GM19463 (cell line): ENCODE measurements around the gene CCDC24.

Experiments used
- ATAC-seq: cut with Tn5 transposase; IDR thresholded peaks from one replicate; pipeline ENCODE4 v1.9.1; 2021; ENCODE audit warnings: mild to moderate bottlenecking, moderate library complexity; ENCODE audit not compliant: unreplicated experiment

Gene CCDC24

DNA sequence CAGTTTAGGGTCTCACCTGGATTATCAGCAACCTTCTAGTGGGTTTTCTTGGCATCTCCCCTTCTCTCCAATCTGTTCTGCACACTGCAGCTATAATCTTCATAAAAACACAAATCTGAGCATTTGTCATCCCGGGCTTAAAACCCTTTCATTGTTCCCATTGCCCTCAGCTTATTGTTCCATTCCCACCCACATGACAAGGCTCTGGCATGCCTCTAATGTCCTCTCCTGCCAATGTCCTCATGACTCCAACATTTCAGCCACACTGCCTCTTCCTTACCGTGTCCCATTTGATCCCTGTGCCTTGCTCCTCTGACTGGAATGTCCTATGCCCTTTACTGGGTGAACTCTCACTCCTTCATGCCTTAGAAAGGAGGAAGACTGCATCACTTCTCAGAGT is 29.1 kb upstream of the CCDC24 start:
- no peak for ATAC-seq

DNA sequence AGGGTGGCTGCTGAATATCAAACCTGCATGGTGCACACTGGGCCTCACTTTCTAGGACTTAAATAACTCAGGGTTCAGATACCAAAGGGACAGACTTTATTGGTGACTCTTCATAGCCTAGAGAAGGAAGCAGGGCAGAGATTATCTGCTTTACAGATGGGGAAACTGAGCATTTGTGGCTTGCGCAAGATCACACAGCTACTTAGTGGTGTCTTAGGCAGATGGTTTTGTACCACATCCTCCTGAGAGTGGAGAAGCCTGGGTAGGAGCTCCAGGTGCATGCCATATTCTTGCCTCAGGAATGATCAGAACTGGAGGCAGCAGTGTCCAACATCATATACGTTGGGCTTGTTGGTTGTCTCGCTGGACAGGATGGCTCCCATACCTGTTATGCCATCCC is 28.4 kb upstream of the CCDC24 start:
- no peak for ATAC-seq

DNA sequence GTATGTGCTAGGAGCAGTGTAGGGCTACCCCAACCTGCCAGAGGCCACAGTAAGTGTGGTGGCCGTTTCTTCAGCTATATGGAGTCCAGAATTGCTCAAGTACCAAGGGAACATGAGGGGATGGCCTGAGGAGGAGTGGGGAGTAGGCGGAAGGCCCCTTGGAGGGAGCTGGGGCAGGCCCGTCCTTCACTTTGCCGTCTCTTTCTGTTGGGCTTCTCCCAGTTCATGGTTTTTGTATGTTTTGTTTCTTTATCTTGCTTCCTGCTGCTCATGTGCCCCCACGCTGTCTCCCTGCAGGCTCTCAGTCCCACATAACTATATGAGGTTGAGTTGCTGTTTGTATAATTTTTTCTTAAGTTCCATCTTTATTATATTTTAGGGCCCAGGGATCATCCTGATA is 27.5 kb upstream of the CCDC24 start:
- ATAC-seq = no peak

DNA sequence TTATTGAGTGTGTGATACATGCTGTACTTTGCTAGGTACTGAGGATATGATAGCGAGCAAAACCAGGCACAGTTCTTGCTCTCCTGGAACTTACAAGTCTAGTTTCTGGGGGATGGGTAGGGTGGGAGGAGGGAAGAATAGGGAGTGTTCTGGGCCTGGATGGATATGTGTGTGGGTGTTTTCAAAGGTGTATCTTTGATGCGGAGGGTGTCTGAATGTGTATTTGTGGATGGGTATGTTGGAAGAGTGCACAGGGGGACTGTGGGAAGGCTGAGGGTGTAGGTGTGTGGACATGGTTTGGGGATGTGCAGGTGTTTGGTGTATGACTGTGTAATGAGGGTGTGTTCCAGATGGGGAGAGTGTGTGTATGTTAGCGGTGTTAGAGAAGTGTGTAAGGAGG is 26.1 kb upstream of the CCDC24 start:
- no peak for ATAC-seq

DNA sequence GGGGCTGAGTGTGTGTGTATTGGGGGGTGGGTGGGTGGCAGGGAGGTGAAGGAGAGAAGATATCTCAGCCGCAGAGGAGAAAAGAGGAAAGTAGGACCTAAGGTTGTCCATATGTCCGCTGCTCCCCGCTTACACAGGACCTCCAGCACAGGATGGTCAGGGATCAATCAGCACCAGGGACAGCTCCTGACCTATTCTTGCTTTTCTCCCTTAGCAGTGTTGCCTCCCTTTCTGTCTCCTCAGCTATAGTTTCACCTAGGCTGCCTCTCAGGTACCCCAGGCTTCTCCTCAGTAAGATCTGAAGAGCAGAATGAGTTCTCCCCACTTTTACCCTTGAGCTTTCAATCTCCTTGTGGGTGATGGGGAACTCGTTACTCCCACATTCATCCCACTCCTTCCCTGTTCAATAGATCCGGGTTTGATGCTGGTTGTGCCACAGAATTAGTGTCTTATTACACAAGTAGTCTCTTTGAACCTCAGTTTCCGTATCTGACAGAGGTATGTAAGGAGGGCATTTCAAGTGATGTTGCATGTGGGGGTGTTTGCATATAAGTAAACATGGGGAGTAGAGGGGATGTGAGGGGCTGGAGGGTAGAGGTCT is 23.0 kb upstream of the CCDC24 start:
- no peak for ATAC-seq

DNA sequence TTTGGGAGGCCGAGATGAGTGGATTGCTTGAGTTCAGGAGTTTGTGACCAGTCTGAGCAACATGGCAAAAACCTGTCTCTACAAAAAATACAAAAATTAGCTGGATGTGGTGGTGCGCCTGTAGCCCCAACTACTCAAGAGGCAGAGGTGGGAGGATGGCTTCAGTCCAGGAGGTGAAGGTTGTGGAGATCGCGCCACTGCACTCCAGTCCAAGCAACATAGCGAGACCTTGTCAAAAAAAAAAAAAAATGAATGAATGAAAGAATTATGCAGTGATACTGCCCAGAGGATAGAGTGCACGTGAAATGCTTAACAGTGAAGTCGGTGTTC is 22.0 kb upstream of the CCDC24 start:
- ATAC-seq = no peak

DNA sequence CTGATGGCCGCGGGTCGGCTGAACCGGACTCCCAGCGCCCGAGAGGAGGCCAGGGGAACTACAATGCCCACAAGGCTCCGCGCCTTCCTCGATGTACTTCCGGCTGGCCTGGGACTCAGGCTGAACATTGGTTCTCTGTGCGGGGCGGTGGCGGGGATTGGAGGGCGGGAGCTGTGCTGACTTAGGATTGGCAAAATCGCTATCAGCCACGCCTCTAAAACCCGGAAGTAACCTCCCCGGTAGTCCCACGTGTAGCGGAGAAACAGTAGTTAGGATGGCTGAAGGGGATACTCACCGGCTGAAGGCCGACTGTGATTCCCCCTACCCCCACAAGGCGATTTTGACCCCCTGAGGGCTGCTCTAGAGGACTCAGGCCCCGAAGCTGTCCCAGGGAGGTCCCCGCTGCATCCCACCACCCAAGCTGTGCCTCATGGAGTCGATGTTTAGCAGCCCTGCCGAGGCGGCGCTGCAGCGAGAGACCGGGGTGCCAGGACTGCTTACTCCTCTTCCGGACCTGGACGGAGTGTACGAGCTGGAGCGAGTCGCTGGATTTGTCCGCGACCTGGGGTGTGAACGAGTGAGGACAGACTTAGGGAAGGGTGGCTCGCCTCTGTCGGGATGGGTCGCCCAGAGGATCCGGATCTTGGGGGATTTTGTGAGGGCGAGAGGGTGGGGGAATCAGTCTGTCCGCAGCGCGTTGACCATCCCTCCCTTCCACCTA is 21.5 kb upstream of the CCDC24 start, which contains the start of gene DPH2:
DPH2 (plus strand) TSS at position 265 of the 721 bp plus-strand sequence; CDS start at position 431, 166 bp downstream.
- peak; percentile 91 for ATAC-seq

DNA sequence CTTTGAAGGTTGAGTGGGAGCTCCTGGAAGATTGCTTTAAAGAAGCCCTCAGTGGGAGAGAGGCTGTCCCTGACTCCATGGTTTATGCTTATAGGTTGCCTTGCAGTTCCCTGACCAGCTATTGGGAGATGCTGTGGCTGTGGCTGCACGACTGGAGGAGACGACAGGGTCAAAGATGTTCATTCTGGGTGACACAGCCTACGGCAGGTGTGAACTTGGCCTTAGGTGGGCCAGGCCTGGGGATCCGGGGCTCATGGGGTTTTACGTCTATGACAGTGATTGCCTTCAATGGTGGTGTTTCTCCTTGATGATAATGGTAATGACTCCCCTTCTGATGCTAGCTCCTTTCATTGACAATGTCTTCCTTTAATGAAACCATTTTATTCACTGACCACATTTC is 20.9 kb upstream of the CCDC24 start:
- ATAC-seq = no peak

DNA sequence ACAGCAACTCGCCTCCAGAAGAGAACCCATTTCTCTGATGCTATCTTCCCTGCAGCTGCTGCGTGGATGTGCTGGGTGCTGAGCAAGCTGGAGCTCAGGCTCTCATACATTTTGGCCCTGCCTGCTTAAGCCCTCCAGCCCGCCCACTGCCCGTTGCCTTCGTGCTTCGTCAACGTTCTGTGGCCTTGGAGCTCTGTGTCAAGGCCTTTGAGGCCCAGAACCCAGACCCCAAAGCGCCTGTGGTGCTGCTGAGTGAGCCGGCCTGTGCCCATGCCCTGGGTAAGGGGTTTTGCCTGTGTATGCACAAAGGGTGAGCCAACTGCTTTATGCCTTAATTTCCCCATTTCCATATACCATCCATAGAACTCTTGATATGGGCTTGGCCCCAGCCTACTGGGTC is 20.5 kb upstream of the CCDC24 start:
- no peak for ATAC-seq

DNA sequence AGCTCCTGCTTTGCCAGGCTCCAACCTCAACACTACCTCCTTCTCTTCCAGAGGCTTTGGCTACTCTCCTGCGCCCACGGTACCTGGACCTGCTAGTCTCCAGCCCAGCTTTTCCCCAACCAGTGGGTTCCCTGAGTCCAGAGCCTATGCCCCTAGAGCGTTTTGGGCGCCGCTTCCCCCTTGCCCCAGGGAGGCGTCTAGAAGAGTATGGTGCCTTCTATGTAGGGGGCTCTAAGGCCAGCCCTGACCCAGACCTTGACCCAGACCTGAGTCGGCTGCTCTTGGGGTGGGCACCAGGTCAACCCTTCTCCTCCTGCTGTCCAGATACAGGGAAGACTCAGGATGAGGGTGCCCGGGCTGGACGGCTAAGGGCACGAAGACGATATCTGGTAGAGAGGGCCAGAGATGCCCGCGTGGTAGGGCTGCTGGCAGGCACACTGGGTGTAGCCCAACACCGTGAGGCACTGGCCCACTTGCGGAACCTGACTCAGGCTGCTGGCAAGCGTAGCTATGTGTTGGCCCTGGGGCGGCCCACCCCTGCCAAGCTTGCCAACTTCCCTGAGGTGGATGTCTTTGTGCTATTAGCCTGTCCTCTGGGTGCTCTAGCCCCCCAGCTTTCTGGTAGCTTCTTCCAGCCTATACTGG is 19.9 kb upstream of the CCDC24 start:
- no peak for ATAC-seq

DNA sequence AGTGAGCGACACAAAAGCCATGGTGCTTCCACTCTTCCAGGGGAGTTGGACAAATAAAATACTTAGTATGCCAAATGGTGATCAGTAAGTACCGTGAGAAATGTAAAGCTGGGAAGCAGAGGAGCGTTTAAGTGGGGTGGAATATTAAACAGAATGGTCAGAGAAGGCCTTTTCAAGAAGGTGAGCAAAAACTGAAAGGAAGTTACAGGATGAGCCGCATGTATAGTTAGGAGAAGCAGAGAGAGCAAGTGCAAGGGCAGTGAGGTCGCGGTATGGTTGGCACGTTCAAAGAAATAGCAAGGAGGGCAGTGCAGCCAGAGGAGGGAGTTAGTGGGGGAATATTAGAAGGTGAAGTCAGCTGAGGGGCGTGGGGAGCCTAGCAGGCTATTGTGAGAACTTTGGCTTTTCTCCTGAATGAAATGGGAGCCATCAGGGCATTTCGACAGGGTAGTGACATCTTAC is 17.4 kb upstream of the CCDC24 start:
- ATAC-seq = no peak

DNA sequence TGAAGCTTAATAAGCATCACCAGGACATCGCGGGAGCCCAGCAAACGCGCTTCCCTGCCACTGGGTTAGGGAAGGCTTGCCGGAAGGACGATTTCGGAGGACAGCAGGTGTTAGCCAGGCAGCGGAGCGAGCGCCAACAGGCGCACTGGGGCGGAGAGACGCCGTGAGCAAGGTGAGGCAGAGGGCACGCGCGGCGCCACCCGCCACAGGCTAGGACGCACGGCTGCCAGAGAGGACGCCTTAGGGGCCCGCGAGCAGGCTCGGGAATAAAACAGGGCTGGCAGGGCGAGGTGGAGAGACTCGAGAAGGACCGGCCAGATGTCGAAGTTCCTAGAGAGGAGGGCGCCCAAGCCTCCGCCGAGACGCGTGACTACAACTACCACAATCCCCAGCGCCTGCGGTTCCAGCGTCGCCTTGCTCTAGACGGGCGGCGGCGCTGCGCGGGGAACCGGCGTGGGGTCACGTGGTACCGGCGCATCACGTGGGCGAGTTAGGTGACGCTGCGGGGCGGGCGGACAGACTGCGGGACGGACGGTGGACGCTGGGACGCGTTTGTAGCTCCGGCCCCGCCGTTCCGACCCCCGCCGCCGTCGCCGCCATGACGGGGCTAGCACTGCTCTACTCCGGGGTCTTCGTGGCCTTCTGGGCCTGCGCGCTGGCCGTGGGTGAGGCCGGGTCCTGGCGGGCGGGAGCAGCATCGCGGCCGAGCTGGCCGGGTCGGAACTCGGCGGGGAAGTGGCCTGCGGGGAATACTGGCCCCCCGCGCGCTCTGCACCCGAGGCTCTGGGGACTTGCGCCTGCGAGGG is 16.8 kb upstream of the CCDC24 start, which contains the start of gene ATP6V0B:
ATP6V0B (plus strand) TSS at position 518 of the 806 bp plus-strand sequence; CDS start at position 599, 81 bp downstream.
- peak; percentile 60 for ATAC-seq

DNA sequence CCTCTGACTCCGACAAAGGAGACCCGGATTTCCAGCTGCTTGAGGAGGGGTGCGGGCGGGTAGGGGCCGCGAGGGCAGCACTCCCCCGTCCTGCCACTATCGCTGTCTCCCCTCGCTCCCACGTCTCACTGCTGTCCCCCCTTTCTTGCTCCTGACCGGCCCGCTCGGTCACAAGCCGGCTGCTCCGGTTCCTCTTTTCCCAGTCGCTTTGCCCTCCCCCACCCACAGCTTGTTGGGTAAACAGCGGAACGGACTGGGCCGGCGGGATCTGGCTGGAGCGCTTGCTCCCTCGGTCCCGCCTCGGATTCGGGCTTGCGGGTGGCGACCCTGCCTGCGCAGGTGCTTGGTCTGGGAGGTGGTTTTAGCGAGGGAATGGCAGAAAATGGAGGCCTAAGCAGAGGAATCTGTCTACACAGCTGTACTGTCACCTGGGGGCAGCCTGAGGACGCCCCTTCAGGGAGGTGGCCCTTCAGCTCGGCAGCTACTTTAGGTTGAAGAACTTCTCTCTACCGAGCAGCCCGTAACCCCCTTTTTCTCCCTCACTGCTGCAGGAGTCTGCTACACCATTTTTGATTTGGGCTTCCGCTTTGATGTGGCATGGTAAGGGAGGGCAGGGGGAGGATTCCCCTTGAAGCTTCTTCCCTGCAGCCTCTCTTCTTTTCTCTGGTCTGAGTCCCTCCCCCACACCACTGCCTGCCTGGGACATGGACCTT is 16.0 kb upstream of the CCDC24 start:
- no peak for ATAC-seq

DNA sequence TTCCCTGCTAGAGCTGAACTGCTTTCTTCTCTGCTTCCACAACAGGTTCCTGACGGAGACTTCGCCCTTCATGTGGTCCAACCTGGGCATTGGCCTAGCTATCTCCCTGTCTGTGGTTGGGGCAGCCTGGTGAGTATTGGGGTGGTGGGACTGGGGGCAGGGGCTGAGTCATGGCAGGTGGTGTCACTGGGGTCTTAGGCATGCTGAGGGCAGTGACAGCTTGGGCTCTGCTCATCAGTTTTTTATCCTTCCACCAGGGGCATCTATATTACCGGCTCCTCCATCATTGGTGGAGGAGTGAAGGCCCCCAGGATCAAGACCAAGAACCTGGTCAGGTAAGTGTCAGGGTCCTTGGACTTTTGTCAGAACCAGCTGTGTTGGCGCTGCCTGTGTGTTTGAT is 15.4 kb upstream of the CCDC24 start:
- no peak for ATAC-seq

DNA sequence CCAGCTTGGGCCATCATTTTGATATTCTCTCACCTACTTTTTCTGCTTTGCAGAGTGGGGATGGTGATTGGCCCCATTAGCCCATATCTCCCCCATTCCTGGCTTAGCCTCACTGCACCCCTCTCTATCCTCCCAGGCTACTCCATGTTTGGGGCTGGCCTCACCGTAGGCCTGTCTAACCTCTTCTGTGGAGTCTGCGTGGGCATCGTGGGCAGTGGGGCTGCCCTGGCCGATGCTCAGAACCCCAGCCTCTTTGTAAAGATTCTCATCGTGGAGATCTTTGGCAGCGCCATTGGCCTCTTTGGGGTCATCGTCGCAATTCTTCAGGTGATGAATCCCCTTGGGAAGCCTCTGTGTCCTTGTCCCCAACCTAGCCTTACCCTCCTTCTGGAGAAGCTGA is 14.5 kb upstream of the CCDC24 start:
- no peak for ATAC-seq

DNA sequence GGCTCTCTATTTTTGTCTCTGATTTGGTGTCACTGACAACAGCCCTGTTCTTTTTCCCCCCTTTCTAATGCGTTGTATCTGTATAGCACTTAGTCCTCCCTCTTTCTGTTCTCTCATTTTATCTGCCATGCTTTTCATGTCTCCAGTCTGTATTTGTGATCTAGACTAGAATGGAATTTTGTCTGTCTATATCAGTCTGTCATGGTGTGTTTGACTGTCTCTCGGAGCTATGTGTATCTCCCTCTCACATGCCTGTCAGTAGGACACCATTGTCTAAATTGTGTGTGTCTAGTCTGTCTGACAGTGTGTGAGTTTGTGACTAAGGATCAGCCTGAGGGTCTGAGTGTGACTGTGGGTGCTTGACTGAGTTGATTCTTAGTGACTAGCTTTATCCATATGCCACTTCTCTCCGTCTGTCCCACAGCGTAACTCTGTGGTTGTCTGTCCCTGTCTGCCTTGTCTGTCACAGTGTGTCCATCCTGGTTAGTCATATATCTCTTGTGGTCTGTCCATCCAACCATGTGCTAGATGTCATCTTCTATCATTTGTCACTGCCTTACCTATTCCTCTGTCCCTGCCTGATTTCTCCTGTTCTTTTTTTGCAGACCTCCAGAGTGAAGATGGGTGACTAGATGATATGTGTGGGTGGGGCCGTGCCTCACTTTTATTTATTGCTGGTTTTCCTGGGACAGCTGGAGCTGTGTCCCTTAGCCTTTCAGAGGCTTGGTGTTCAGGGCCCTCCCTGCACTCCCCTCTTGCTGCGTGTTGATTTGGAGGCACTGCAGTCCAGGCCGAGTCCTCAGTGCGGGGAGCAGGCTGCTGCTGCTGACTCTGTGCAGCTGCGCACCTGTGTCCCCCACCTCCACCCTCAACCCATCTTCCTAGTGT is 13.8 kb upstream of the CCDC24 start:
- ATAC-seq = no peak

DNA sequence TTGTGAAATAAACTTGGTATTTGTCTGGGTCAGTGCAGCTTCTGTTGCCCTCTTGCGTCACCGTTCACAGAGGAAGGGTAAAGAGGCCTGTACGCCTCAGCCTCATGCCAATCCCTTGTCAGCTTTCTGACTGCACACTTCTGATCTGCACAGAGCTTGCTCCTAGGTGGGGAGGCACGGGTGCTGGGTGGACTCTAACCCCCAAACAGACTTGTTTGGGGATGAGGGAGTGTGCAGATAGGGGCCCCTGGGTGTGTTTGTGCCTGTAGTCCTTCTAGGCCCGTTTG is 13.2 kb upstream of the CCDC24 start:
- no peak for ATAC-seq

DNA sequence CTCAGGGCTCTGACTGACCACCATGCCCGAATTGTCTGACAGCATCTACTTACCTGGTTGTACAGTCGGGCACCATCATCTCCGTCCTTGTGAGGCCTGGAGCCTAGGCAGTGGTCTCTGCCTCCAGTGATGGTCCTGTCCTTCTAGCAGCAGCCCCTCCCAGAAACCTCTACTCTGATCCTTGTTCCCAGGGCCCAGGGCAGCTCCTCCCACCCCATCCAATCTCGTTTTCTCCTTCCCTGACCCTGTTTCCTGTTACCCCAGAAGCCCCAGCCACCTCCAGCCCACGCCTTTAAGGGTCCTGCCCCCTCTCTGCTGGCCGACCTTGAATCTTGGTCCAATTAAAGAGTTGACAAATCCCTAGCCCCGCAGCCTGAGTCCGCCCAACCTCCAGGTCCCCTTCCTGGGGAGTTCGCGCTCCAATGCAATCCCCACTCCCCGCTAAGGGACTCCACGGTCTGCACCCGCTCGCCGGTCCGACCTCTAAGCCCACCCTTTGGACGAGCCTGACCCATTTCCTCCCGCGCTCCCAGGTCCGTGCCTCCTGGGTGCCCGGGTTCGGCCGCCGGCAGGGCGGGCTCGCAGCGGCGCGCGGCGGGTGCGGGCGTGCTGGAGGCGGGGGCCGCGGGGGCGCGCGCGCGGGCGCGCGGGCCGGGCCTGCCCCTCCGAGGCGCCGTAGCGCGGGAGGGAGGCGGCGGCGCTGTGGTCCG is 12.7 kb upstream of the CCDC24 start, which contains the start of gene B4GALT2:
B4GALT2 (plus strand) TSS at position 660 of the 710 bp plus-strand sequence. CDS start 1,951 bp downstream, outside the sequence.
- ATAC-seq = no peak

DNA sequence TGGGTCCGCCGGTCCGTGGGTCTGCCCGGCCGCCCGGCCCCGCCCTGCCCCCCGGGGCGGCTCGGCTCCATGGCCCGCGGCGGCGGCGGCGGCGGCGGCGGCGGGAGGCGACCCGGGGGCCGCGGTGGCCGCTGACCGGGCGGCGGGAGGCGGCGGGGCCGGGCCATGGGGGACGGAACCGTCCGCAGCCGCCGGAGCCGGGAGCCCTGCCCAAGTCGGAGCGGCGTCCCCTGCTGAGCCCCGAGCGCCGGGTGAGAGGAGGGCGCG is 12.2 kb upstream of the CCDC24 start:
- ATAC-seq = no peak
